CD8-positive, alpha-beta memory T cell (primary cell): Measurements from ENCODE around the gene ASCL3. TPM values are rescaled to one million over a fixed set of nuclear protein-coding genes. Genes with fewer than 3 reads are reported as not detected.
"Not testable (repeated sequence)": the region's sequence is repeated elsewhere in the genome, so short reads cannot be mapped to it uniquely, and the experiment has no call there.

ENCODE experiments used
- CTCF ChIA-PET: fragments of 350-600 bp; sonication (Branson Sonifier 250); formaldehyde crosslinking; loops from one replicate; lab custom pipeline; 2021; ENCODE audit warnings: antibody characterized with exemption; lab: Charles Lee
- POLR2A ChIA-PET: fragments of 350-600 bp; sonication (Branson Sonifier 250); formaldehyde crosslinking; loops from one replicate; lab custom pipeline; 2021; ENCODE audit warnings: antibody characterized with exemption; lab: Charles Lee
- DNase-seq, 5 donors: peaks; one replicate each; pipeline versions ENCODE4 v3.0.0 to v3.0.0-alpha.2; 2020 to 2022; ENCODE audit warnings: mixed read lengths in 1 of 5
- H3K27ac ChIP-seq: one replicate; pipeline ENCODE4 v1.7.0; 2013; ENCODE audit warnings: low read depth, mild to moderate bottlenecking, low read length, moderate library complexity
- H3K27me3 ChIP-seq: 2 replicates; pipeline ENCODE4 v1.7.0; 2013; ENCODE audit warnings: low read length, mild to moderate bottlenecking; ENCODE audit not compliant: insufficient read depth, poor library complexity, severe bottlenecking
- H3K36me3 ChIP-seq: 2 replicates; pipeline ENCODE4 v1.7.0; 2013; ENCODE audit warnings: mild to moderate bottlenecking, low read length, moderate library complexity; ENCODE audit not compliant: insufficient read depth
- H3K4me1 ChIP-seq: 2 replicates; pipeline ENCODE4 v1.7.0; 2013; ENCODE audit warnings: mild to moderate bottlenecking, low read length, moderate library complexity; ENCODE audit not compliant: insufficient read depth
- H3K4me3 ChIP-seq: 2 replicates; pipeline ENCODE4 v1.7.0; 2013; ENCODE audit warnings: mild to moderate bottlenecking, low read length
- H3K9me3 ChIP-seq: 2 replicates; pipeline ENCODE4 v1.7.0; 2013; ENCODE audit warnings: mild to moderate bottlenecking, low read length
- H3K27ac Mint-ChIP-seq, 8 donors: one replicate each; pipeline ENCODE4 v1.8.0; 2020 to 2021; ENCODE audit warnings: mixed read lengths in 8 of 8, mild to moderate bottlenecking in 6 of 8, inconsistent platforms in 3 of 8, moderate library complexity in 3 of 8
- H3K27me3 Mint-ChIP-seq, 2 donors: one replicate each; pipeline ENCODE4 v1.8.0; 2020 to 2021; ENCODE audit warnings: mixed read lengths in 2 of 2, mild to moderate bottlenecking in 1 of 2, moderate library complexity in 1 of 2
- H3K36me3 Mint-ChIP-seq, 3 donors: one replicate each; pipeline ENCODE4 v1.8.0; 2020 to 2021; ENCODE audit warnings: mixed read lengths in 3 of 3, inconsistent platforms in 1 of 3, mild to moderate bottlenecking in 1 of 3
- H3K4me1 Mint-ChIP-seq, 3 donors: one replicate each; pipeline ENCODE4 v1.8.0; 2020 to 2021; ENCODE audit warnings: mixed read lengths in 3 of 3, inconsistent platforms in 1 of 3, mild to moderate bottlenecking in 1 of 3
- H3K4me3 Mint-ChIP-seq, 7 donors: one replicate each; pipeline ENCODE4 v1.8.0; 2020 to 2021; ENCODE audit warnings: mixed read lengths in 7 of 7, mild to moderate bottlenecking in 6 of 7, moderate library complexity in 4 of 7, inconsistent platforms in 2 of 7
- H3K9me3 Mint-ChIP-seq, 5 donors: one replicate each; pipeline ENCODE4 v1.8.0; 2020 to 2022; ENCODE audit warnings: mixed read lengths in 5 of 5, mild to moderate bottlenecking in 3 of 5, moderate library complexity in 2 of 5, inconsistent platforms in 1 of 5
- polyA plus RNA-seq: library from polyadenylated mRNA; unstranded; fragments of 300-500 nt; fragmentation: Illumina TruSeq; gene quantifications from one replicate; pipeline ENCODE4 v1.2.3, GENCODE V29; 2021
- total RNA-seq, 2 experiments: library from RNA; stranded (reverse); gene quantifications; one replicate each; pipeline ENCODE4 v1.2.3, GENCODE V29; 2021

The ASCL3 gene
- total and polyA plus RNA-seq, 3 experiments from 2014 or later: not detected

DNA sequence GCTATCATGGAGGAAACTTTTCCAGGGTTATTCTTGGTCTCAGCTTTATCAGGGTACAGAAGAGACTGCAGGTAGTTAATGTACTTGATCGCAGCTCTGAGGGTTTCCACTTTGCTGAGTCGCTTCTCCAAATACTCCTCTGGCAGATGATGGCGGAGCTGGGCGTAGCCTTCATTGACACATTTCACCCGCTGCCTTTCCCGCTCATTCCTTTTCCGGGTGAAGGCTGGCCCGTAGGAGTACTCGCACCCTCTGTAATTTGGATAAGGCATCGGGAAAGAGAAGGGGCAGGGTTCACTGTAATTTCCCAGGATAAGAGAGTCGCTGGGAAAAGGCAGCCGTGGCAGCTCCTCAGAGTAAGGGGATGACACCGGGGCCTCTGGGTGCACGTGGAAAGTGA lies 5.2 kb downstream of the ASCL3 start:
- Histone ChIP-seq H3K9me3 (no peaks in the 10 kb centered on the region), H3K4me3 (no peak overlapping the region), H3K27ac (no peak overlapping the region), H3K27me3 (no peaks in the 10 kb centered on the region), H3K36me3 (no peaks in the 10 kb centered on the region), H3K4me1 (no peaks in the 10 kb centered on the region)
- DNase-seq: no peak
- ChIA-PET CTCF (no interaction called here), POLR2A (no interaction called here)
- no peaks in the 10 kb centered on the region for H3K36me3 Mint-ChIP-seq
- no peaks in the 10 kb centered on the region for H3K9me3 Mint-ChIP-seq
- H3K27me3 Mint-ChIP-seq: peaks cover 10 to 12% of the 10 kb centered on the region in 2 donors
- no peaks in the 10 kb centered on the region for H3K4me1 Mint-ChIP-seq
- H3K27ac Mint-ChIP-seq: no peak overlapping the region
- H3K4me3 Mint-ChIP-seq: no peak overlapping the region

DNA sequence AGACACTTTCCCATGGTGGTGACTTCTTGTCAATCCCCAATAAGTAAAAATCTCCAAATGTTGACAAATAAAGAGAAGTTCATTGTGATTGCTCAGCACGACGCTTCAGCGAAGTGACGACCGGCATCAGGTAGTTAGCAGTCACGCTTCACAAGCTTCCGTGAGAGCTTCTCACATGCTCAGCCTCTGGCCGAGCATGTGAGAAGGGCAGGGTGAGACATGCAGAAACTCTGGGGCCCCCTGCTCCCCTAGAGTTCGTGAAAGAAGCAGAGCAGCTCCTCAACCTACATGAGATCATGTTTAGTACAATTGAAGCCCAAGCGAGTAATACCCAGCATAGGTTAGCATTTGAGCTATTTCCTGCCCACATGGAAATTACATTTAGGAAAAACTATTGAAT lies 5.7 kb downstream of the ASCL3 start:
- no peaks in the 10 kb centered on the region for H3K36me3 Mint-ChIP-seq
- Histone ChIP-seq H3K27me3 (no peaks in the 10 kb centered on the region), H3K36me3 (no peaks in the 10 kb centered on the region), H3K27ac (no peak overlapping the region), H3K4me1 (no peaks in the 10 kb centered on the region), H3K4me3 (no peak overlapping the region), H3K9me3 (no peaks in the 10 kb centered on the region)
- H3K4me3 Mint-ChIP-seq: no peak overlapping the region
- H3K27me3 Mint-ChIP-seq: peaks cover 10 to 12% of the 10 kb centered on the region in 2 donors
- no peaks in the 10 kb centered on the region for H3K9me3 Mint-ChIP-seq
- DNase-seq: no peak
- H3K27ac Mint-ChIP-seq: no peak overlapping the region
- ChIA-PET CTCF (no interaction called here), POLR2A (no interaction called here)
- H3K4me1 Mint-ChIP-seq: no peaks in the 10 kb centered on the region

GRCh38 chr11:8935789-8936188 lies 7.0 kb downstream of the ASCL3 start:
- H3K27ac Mint-ChIP-seq, H3K9me3 Mint-ChIP-seq, H3K4me1 ChIP-seq, H3K4me3 Mint-ChIP-seq, H3K4me3 ChIP-seq, H3K9me3 ChIP-seq, H3K4me1 Mint-ChIP-seq, POLR2A ChIA-PET, H3K27me3 ChIP-seq, DNase-seq, H3K36me3 Mint-ChIP-seq, H3K27me3 Mint-ChIP-seq, H3K36me3 ChIP-seq, H3K27ac ChIP-seq: not testable (repeated sequence)
- CTCF ChIA-PET: interaction anchor here (0.7 to 1.2 kb wide), 2 partner anchors 10 to 21 kb away, joined by 3 to 5 read pairs; no protein-coding TSS in a partner anchor

DNA sequence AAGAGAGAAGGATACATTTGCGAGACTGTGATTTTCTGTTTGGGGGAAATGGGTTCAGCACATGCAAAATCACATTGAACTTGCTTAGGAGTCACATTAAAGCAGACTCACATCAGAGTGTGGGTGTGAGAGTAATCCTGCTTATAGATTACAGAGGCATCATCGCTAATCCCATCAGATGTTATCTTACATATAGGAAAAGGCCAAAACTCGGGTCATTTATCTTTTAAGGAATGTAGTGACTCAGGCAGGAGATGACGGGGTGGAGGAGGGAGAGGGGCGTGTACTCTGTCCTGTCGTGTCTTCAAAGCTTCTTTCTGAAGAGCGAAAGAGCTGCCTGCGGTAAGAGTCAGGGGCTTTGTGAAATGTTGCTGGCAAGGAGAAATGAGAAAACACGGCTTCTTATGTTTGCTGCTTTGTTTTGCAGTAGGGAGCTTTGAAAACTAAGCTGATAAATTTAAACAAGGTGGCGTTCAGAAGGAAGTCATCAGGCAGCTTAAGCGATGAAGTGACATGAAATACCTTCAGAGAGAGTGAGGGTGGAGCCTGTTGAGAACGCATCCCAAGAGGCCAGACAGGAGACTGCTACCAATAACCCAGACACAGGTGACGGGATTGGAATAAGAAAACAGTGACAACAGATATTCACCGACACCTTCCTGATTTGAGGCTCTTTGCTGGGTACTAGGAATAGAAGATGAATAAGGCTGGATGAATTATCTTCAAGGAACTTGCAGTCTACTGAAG lies 7.9 kb downstream of the ASCL3 start:
- Mint-ChIP-seq H3K4me1 (no peaks in the 10 kb centered on the region), H3K27me3 (peaks cover 4 to 7% of the 10 kb centered on the region in 2 donors), H3K4me3 (peak overlapping the region in 1 of 7 donors; percentile 2), H3K27ac (peak overlapping the region in 2 of 8 donors; percentile 6 to 51), H3K9me3 (no peaks in the 10 kb centered on the region), H3K36me3 (no peaks in the 10 kb centered on the region)
- ChIA-PET POLR2A (no interaction called here), CTCF (interaction anchor here (0.7 to 1.2 kb wide), 2 partner anchors 9 to 20 kb away, joined by 3 to 5 read pairs; no protein-coding TSS in a partner anchor)
- Histone ChIP-seq H3K9me3 (no peaks in the 10 kb centered on the region), H3K4me3 (no peak overlapping the region), H3K27me3 (no peaks in the 10 kb centered on the region), H3K36me3 (no peaks in the 10 kb centered on the region), H3K4me1 (no peaks in the 10 kb centered on the region), H3K27ac (no peak overlapping the region)
- DNase-seq: no peak

DNA sequence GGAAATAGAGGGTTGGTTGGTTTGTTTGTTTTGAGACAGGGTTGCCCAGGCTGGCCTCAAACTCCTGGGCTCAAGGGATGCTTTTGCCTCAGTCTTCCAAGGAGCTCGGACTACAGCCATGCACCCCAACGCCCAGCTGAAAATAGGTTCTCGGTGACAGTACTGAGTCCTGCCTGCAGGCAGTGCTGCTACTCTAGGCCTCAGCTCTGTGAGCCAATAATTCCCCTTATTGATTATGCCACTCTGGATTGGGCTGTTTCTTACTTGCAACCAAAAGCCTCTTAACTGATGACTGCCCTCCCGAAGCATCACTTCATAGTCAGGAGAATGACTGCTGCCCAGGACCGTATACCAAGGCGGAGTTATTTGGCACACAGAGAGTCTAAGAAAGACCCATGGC lies 8.9 kb downstream of the ASCL3 start:
- H3K36me3 ChIP-seq: no peaks in the 10 kb centered on the region
- Mint-ChIP-seq H3K4me3 (no peak overlapping the region), H3K4me1 (no peaks in the 10 kb centered on the region), H3K9me3 (no peaks in the 10 kb centered on the region), H3K27ac (no peak overlapping the region), H3K27me3 (peaks cover 4 to 7% of the 10 kb centered on the region in 2 donors), H3K36me3 (no peaks in the 10 kb centered on the region)
- H3K27me3 ChIP-seq: no peaks in the 10 kb centered on the region
- H3K9me3 ChIP-seq: no peaks in the 10 kb centered on the region
- no peaks in the 10 kb centered on the region for H3K4me1 ChIP-seq
- DNase-seq: no peak
- H3K4me3 ChIP-seq: no peak overlapping the region
- POLR2A ChIA-PET: no interaction called here
- H3K27ac ChIP-seq: no peak overlapping the region
- CTCF ChIA-PET: no interaction called here

DNA sequence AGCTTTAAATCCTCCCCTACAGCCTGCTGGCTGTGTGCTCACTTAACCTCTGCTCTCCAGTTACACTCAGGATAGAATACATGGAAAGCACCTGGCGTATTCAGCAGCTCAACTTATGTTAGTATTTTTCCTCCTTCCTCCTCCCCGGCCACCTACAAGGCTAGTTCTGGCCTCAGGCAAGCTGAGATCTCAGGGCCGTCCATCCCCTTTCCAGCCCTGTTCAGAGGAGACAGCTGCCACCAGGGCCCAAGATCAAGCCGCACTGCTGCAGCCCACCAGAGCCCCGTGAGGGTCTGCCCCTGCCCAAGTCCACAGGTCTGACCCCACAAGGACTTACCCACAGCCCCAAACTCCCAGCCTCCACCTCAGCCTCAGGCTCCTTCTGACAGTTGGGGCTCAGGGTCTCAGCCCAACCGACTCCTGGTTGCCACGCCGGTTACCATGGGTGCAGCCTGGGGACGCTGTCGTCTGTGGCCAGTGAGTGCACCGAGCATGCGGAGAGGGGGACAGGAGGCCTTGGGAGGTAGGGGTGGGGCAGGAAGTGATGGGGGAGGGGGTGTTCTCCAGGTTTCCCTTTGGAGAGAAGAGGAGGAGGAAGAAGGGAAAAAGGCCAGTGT lies 10.1 kb downstream of the ASCL3 start, which contains the start of gene C11orf16:
Gene C11orf16 (minus strand): TSS at position 384 of the 617 bp plus-strand sequence. CDS start 639 bp downstream, outside the sequence.
- no peak within 1 kb of the TSS for H3K4me3 Mint-ChIP-seq
- peaks cover under 1 to 3% of the 10 kb centered on the region in 2 donors for H3K27me3 Mint-ChIP-seq
- ChIA-PET CTCF (no interaction called here), POLR2A (no interaction called here)
- Histone ChIP-seq H3K27me3 (no peaks in the 10 kb centered on the region), H3K4me1 (no peaks in the 10 kb centered on the region), H3K4me3 (no peak within 1 kb of the TSS), H3K27ac (no peak within 1 kb of the TSS), H3K36me3 (no peaks in the 10 kb centered on the region), H3K9me3 (no peaks in the 10 kb centered on the region)
- no peaks in the 10 kb centered on the region for H3K9me3 Mint-ChIP-seq
- no peak within 1 kb of the TSS for H3K27ac Mint-ChIP-seq
- no peaks in the 10 kb centered on the region for H3K36me3 Mint-ChIP-seq
- H3K4me1 Mint-ChIP-seq: no peaks in the 10 kb centered on the region
- DNase-seq: no peak

DNA sequence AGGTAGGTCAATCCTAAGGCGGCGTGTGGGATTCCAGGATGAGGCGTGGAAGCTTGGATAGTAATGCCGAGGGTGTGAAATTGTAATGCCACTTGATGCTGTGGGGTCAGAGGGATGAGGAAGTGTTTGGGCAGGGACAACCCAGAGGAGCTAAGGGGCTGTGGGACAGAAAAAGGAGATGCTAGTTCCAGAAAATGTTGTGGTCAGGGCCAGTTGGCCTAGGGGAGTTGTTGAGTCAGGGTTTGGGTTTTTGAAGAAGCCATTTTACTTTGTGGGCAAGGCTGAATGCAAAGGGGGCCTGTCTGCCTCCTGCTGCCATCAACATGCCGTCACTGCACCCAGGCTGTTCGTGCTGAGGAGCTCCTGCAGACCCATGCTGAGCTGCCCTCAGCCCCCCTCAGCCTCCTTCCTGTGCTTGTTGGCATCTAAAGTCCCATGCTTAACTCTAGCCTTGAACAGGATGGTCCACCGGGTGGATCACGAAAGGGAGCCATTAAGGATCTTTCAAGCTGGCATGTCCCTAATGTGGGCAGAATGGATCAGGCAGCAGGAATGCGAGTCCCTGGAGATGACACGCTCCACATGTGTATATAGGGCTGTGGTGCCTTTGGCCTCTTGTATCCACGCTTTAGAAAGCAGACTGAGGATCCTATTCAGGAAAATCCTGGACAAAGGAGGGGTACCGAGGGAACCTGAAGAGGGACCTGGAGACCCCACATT lies 12.2 kb downstream of the ASCL3 start:
- Mint-ChIP-seq H3K36me3 (no peaks in the 10 kb centered on the region), H3K4me1 (no peaks in the 10 kb centered on the region), H3K27me3 (peaks cover 0 to 1% of the 10 kb centered on the region in 2 donors), H3K9me3 (no peaks in the 10 kb centered on the region), H3K27ac (peak overlapping the region in 1 of 8 donors; percentile 38), H3K4me3 (no peak overlapping the region)
- no peaks in the 10 kb centered on the region for H3K4me1 ChIP-seq
- H3K27me3 ChIP-seq: no peaks in the 10 kb centered on the region
- CTCF ChIA-PET: no interaction called here
- no peaks in the 10 kb centered on the region for H3K9me3 ChIP-seq
- no peak overlapping the region for H3K4me3 ChIP-seq
- H3K27ac ChIP-seq: no peak overlapping the region
- DNase-seq: no peak
- POLR2A ChIA-PET: no interaction called here
- H3K36me3 ChIP-seq: no peaks in the 10 kb centered on the region
